Measurements from ENCODE around the gene FZD1.
"Not testable (repeated sequence)": the region's sequence is repeated elsewhere in the genome, so short reads cannot be mapped to it uniquely, and the experiment has no call there.

Gene FZD1

DNA sequence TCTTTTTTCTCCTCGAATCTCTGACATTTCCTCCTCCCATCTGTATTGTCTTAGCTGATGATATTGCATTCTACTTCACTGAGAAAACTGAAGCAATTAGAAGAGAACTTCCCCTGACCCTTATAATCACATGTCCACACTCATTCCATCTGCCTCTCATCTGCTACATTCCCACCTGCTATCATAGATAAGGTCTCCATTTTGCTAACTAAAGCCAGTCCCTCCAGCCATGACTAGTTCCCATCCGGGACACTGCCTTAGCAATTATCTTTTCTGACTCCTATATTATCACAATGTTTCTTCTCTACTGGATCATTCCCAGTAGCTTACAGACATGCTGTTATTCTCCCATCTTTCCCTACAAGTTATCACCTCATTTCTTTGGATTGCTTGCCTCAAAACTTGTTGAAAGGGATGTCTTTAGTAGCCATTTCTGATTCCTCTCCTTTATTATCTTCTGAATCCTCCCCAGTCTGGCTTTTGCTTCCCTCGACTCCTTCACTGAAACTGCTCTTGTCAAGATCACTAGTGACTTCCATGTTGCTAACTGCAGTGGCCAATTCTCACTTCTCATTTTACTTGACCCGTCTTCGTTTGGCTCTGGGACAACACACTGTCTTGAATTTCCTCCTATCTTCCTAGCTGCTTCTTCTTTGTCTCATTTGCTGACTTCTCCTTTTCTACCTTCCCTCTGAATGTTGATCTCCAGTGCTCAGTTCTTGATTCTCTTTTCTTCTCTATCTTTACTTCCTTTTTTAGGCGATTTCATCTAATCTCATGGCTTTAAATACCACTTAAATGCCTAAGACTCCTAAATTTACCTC, 35.9 kb downstream of the FZD1 start:
- no peak for DNase-seq

GRCh38 chr7:91302794-91303193, 38.6 kb downstream of the FZD1 start:
- no peak for DNase-seq

- DNase-seq: no peak
Observed at GRCh38 chr7:91306266-91306665, 42.0 kb downstream of the FZD1 start.

GRCh38 chr7:91307467-91307866, 43.2 kb downstream of the FZD1 start:
- DNase-seq: no peak

DNA sequence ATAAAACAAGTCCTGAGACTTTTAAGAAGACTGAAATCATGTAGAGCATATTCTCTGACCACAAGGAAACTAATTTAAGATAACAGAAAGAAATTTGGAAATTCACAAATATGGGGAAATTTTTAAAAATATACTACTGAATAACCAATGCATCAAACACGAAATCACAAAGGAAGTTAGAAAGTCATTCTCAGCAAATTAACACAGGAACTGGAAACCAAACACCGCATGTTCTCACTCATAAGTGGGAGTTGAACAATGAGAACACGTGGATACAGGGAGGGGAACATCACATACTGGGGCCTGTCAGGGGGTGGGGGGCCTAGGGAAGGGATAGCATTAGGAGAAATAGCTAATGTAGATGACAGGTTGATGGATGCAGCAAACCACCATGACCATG, 44.0 kb downstream of the FZD1 start:
- not testable (repeated sequence) for DNase-seq

GRCh38 chr7:91310830-91311460, 46.7 kb downstream of the FZD1 start:
- no peak for DNase-seq

DNA sequence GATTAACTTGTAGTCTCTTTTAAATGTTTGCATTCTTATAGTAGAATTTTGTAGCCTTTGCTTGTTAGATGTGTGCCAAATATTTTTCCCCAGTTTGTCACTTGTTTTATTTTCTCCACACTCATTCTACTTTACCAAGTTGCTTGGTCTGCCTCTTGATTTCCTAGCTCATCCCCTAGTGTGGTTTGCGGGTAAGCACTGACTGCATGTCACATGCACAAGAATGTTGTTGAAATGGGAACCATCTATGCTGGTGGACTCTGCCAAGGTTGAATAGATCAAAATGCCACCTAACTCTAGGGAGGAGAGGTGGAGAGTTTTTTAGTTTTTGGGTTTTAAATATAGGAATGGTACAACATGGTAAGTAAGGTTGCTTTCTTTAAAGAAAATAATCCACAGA, 47.6 kb downstream of the FZD1 start:
- no peak for DNase-seq

DNA sequence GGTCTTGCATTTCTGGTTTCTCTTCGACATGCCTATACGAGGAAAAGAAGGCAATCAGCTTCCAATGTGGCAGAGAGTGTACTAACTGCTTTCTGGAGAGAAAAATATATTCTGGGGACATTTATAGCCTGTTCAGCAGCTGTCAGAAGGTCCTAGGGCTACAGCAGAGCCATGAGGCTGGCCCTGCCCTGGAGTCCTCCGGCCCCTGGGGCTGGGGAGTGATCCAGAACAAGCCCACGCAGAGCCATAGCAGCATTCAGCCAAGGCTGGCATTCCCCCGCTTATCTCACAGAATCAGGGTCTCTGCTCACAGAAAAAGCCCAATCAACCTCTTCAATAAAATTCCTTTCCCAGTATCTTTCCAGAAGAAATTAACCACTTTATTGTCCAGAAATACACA, 48.9 kb downstream of the FZD1 start:
- DNase-seq: no peak

DNA sequence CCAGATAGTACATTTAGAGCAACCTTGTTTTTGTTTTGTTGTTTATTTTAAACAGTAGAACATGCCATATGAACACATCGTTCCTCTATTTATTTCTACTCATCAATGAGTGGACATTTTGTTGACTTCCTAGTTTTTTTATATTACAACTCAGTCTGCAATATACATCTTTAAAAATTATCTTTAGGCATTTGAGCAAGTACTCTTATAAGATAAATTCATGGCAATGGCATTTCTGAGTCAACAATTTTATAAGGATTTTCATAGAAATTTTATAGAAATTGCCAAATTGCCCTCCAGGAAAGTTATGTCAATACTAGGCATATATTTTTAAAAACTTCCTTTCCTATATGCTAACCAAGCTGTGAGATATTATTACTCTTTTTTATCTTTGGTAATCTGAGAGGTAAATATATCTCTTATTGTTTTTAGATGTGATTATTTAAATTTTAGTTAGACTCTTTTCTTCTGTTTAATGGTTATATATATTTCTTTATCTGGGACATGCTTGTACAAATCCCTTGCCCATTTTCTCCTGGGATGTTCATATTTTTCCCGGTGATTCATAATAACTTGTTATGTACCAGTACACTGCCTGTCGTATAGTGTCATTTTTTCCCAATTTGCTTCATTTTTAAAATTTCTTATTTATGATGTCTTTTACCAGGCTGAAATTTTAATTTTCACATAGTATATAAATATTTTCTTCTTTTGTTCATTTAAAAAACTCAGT, 50.5 kb downstream of the FZD1 start:
- DNase-seq: no peak

DNA sequence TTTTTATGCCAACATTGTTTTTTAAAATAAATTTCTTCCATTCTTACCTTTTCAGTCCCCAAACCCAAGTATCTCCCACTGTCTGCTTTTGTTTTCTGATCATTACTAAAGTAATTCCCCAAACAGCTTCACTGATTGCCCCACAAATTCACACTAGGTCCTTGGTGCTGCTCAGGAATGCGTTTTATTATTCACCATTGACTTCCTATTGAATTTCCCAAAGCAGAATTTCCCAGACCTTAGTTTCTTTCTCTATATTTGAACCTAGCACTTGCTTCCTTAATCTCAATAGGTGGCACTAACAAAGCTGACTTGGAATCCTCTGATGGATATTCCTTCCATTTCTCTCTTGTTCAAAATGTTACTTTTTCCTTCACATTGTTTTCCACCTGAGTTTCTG, 52.2 kb downstream of the FZD1 start:
- no peak for DNase-seq

- no peak for DNase-seq
Observed at GRCh38 chr7:91319351-91319750, 55.1 kb downstream of the FZD1 start.

- DNase-seq: no peak
Observed at GRCh38 chr7:91320366-91321078, 56.3 kb downstream of the FZD1 start.
